Hepatocyte (in vitro differentiated cells): ENCODE data around the gene PPP1CA.

Experiments used
- CTCF ChIP-seq: fragments of 200-600 bp; sonication (generic); IDR thresholded peaks from 2 replicates; pipeline ENCODE4 v1.5.1; 2016; ENCODE audit warnings: antibody characterized with exemption, mild to moderate bottlenecking; ENCODE audit not compliant: poor library complexity
- EZH2 ChIP-seq: fragments of 200-600 bp; sonication (generic); IDR thresholded peaks from 2 replicates; pipeline ENCODE4 v1.6.1; 2016; ENCODE audit warnings: antibody characterized with exemption, mild to moderate bottlenecking, borderline replicate concordance
- EZH2phosphoT487 ChIP-seq: fragments of 200-600 bp; sonication (generic); IDR thresholded peaks from one replicate; pipeline ENCODE4 v1.6.1; 2018; ENCODE audit warnings: antibody characterized with exemption, mild to moderate bottlenecking, low read depth, moderate library complexity; ENCODE audit not compliant: unreplicated experiment, severe bottlenecking

- TF ChIP-seq CTCF: no peak
- no peak for TF ChIP-seq EZH2
- TF ChIP-seq EZH2phosphoT487: no peak
Observed at GRCh38 chr11:67441731-67442351, 40.2 kb upstream of the PPP1CA start.
